Sigmoid colon (tissue), 7 donors: ENCODE results near the gene NPFFR1. TPM values are rescaled to one million over a fixed set of nuclear protein-coding genes. Genes with fewer than 3 reads are reported as not detected.

Source experiments
- DNase-seq: peaks from one replicate; pipeline ENCODE4 v3.0.0-alpha.2; 2019
- H3K27ac ChIP-seq, 4 donors: fragments of 200-600 bp; sonication (generic); one replicate each; pipeline ENCODE4 v1.5.1; 2016 to 2019; ENCODE audit warnings: mild to moderate bottlenecking in 1 of 4
- H3K27me3 ChIP-seq, 3 donors: fragments of 200-600 bp; sonication (generic); one replicate each; pipeline ENCODE4 v1.5.1; 2019; ENCODE audit warnings: mild to moderate bottlenecking in 1 of 3
- H3K36me3 ChIP-seq, 4 donors: fragments of 200-600 bp; sonication (generic); one replicate each; pipeline ENCODE4 v1.5.1; 2016 to 2019
- H3K4me1 ChIP-seq, 4 donors: fragments of 200-600 bp; sonication (generic); one replicate each; pipeline ENCODE4 v1.5.1; 2017 to 2019
- H3K4me3 ChIP-seq, 4 donors: fragments of 200-600 bp; sonication (generic); one replicate each; pipeline ENCODE4 v1.5.1; 2017 to 2019; ENCODE audit warnings: mild to moderate bottlenecking in 2 of 4, moderate library complexity in 1 of 4
- H3K9me3 ChIP-seq, 4 donors: fragments of 200-600 bp in 3 of 4; sonication (generic) in 3 of 4; one replicate each; pipeline versions ENCODE4 v1.5.1 to v1.6.1; 2013 to 2019
- EP300 ChIP-seq, 4 donors: sonication (generic); formaldehyde crosslinking; IDR thresholded peaks; one replicate each; pipeline ENCODE4 v1.6.1; 2017; ENCODE audit warnings: antibody characterized with exemption in 4 of 4
- POLR2A ChIP-seq, 2 donors: fragments of 450-650 bp; IDR thresholded peaks; one replicate each; pipeline ENCODE4 v1.6.1; 2016; ENCODE audit warnings: antibody characterized with exemption in 2 of 2, mild to moderate bottlenecking in 2 of 2, moderate library complexity in 2 of 2
- POLR2AphosphoS5 ChIP-seq, 4 donors: sonication (generic); formaldehyde crosslinking; IDR thresholded peaks; one replicate each; pipeline ENCODE4 v1.6.1; 2017; ENCODE audit warnings: antibody characterized with exemption in 4 of 4
- WGBS, 2 donors: extraction: QIAGEN DNeasy Blood & Tissue Kit; methylation state at CpG; one replicate each; pipeline ENCODE4 v1.1.7; 2013; 5-methylcytosine and 5-hydroxymethylcytosine counted together
- intact Hi-C: fragments of 100-400 bp; cut with DNase I; formaldehyde crosslinking; loops from one replicate; pipeline ENCODE4 v1.15.1; 2023
- polyA plus RNA-seq, 3 donors: library from polyadenylated mRNA; stranded (reverse); fragments of 200-250 nt; gene quantifications; one replicate each; pipeline ENCODE4 v1.2.3, GENCODE V29; 2013
- total RNA-seq, 4 donors: library from RNA; depleted of rRNA; stranded (reverse); fragments of >200 nt; gene quantifications; one replicate each; pipeline ENCODE4 v1.1.0, GENCODE V29; 2016
- TF ChIP-seq, protein P1 (sequence below), 4 experiments: fragments of 450-650 bp in 3 of 4; fragments of 200-600 bp in 1 of 4; IDR thresholded peaks; one replicate each; pipeline ENCODE4 v1.5.1; 2016 to 2019; ENCODE audit warnings: antibody characterized with exemption in 4 of 4, mild to moderate bottlenecking in 3 of 4, moderate library complexity in 2 of 4
- donor health status: healthy with polysubstance abuse.
- donor health status: Bipolar disorder and iron deficiency.
- donor health status: healthy.

NPFFR1 gene
- total and polyA plus RNA-seq, 7 donors: under 0.01 to 0.44 (median under 0.01) TPM; not detected in 4

GRCh38 chr10:70285476-70285831 is 1.6 kb upstream of the NPFFR1 start:
- H3K27ac ChIP-seq: no peak overlapping the region
- H3K4me1 ChIP-seq: peaks cover 0 to 11% (median 7%) of the 10 kb centered on the region in 4 donors
- intact Hi-C loops: no loop called here
- peaks cover 14 to 49% (median 36%) of the 10 kb centered on the region in 3 donors for H3K27me3 ChIP-seq
- TF ChIP-seq POLR2AphosphoS5 (IDR thresholded peaks at IDR 0.05): no peak
- no peaks in the 10 kb centered on the region for H3K36me3 ChIP-seq
- H3K9me3 ChIP-seq: peaks cover 0 to 2% (median 0%) of the 10 kb centered on the region in 4 donors
- DNase-seq: no peak
- H3K4me3 ChIP-seq: no peak overlapping the region
- 91 to 99% methylated on average over 2 of the region's 2 CpGs for WGBS, 2 donors

- WGBS, 2 donors: 67 to 69% methylated on average over 4 of the region's 4 CpGs
- TF ChIP-seq POLR2AphosphoS5 (IDR thresholded peaks at IDR 0.05): no peak
- no peak for TF ChIP-seq POLR2A (IDR thresholded peaks at IDR 0.05)
- TF ChIP-seq, protein P1, sequence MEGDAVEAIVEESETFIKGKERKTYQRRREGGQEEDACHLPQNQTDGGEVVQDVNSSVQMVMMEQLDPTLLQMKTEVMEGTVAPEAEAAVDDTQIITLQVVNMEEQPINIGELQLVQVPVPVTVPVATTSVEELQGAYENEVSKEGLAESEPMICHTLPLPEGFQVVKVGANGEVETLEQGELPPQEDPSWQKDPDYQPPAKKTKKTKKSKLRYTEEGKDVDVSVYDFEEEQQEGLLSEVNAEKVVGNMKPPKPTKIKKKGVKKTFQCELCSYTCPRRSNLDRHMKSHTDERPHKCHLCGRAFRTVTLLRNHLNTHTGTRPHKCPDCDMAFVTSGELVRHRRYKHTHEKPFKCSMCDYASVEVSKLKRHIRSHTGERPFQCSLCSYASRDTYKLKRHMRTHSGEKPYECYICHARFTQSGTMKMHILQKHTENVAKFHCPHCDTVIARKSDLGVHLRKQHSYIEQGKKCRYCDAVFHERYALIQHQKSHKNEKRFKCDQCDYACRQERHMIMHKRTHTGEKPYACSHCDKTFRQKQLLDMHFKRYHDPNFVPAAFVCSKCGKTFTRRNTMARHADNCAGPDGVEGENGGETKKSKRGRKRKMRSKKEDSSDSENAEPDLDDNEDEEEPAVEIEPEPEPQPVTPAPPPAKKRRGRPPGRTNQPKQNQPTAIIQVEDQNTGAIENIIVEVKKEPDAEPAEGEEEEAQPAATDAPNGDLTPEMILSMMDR (IDR thresholded peaks at IDR 0.05): no peak
- no peak for TF ChIP-seq EP300 (IDR thresholded peaks at IDR 0.05)
- no peak overlapping the region for H3K27ac ChIP-seq
- no peaks in the 10 kb centered on the region for H3K36me3 ChIP-seq
- intact Hi-C loops: no loop called here
- peak; percentile 18 for DNase-seq
- peaks cover 0 to 2% (median 0%) of the 10 kb centered on the region in 4 donors for H3K9me3 ChIP-seq
- no peak overlapping the region for H3K4me3 ChIP-seq
- peaks cover 14 to 49% (median 36%) of the 10 kb centered on the region in 3 donors for H3K27me3 ChIP-seq
- peaks cover 0 to 9% (median 7%) of the 10 kb centered on the region in 4 donors for H3K4me1 ChIP-seq
These were observed 1.0 kb upstream of the NPFFR1 start for GRCh38 chr10:70284542-70285475.

DNA sequence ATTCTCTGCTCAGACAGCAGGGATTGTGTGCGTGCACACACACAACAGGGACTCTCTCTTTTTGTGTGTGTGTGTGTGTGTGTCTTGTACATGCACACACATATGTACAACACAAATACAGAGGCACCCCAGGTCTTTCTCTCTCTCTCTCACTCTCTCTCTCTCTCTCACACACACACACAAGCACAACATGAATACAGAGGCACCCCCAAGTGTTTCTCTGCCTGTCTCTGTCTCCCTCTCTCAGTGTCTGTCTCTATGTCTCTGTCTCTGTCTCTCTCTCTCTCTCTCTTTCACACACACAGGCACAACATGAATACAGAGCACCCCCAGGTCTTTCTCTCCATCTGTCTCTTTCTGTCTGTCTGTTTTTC is 746 bp downstream of the NPFFR1 start:
- intact Hi-C loops: no loop called here
- no peak overlapping the region for H3K27ac ChIP-seq
- DNase-seq: no peak
- H3K27me3 ChIP-seq: peaks cover 14 to 49% (median 36%) of the 10 kb centered on the region in 3 donors
- H3K9me3 ChIP-seq: peaks cover 0 to 2% (median 0%) of the 10 kb centered on the region in 4 donors
- no peaks in the 10 kb centered on the region for H3K36me3 ChIP-seq
- no peak overlapping the region for H3K4me3 ChIP-seq
- TF ChIP-seq POLR2AphosphoS5 (IDR thresholded peaks at IDR 0.05) (no peak), EP300 (IDR thresholded peaks at IDR 0.05) (no peak), POLR2A (IDR thresholded peaks at IDR 0.05) (no peak)
- TF ChIP-seq, protein P1 (IDR thresholded peaks at IDR 0.05): no peak
- 70 to 74% methylated on average over 1 of the region's 1 CpG for WGBS, 2 donors
- peaks cover 0 to 9% (median 7%) of the 10 kb centered on the region in 4 donors for H3K4me1 ChIP-seq

- peaks cover 0 to 9% (median 7%) of the 10 kb centered on the region in 4 donors for H3K4me1 ChIP-seq
- H3K9me3 ChIP-seq: peaks cover 0 to 2% (median 0%) of the 10 kb centered on the region in 4 donors
- peaks cover 14 to 42% (median 36%) of the 10 kb centered on the region in 3 donors for H3K27me3 ChIP-seq
- no peak for DNase-seq
- no peak overlapping the region for H3K4me3 ChIP-seq
- intact Hi-C loops: no loop called here
- 80 to 87% methylated on average over 1 of the region's 1 CpG for WGBS, 2 donors
- no peaks in the 10 kb centered on the region for H3K36me3 ChIP-seq
- no peak overlapping the region for H3K27ac ChIP-seq
- TF ChIP-seq, protein P1 (IDR thresholded peaks at IDR 0.05): no peak
- no peak for TF ChIP-seq POLR2A (IDR thresholded peaks at IDR 0.05)
- TF ChIP-seq EP300 (IDR thresholded peaks at IDR 0.05): no peak
- no peak for TF ChIP-seq POLR2AphosphoS5 (IDR thresholded peaks at IDR 0.05)
These were observed 2.2 kb downstream of the NPFFR1 start for GRCh38 chr10:70281609-70282008.

DNA sequence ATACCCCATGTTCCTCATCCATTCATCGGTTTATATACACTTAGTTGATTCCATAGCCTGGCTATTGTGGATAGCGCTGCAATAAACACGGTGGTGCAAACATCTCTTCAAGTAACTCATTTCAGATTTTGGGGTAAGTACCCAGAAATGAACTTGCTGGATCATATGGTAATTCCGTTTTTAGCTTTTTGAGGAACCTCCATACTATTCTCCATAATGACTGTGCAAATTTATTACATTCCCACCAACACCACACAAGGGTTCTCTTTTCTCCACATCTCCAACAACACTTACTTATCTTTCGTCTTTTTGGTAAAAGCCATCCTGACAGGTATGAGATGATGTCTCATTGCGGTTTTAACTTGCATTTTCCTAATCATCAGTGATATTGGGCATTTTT is 3.7 kb downstream of the NPFFR1 start:
- intact Hi-C loops: no loop called here
- Histone ChIP-seq H3K27me3 (peaks cover 14 to 26% (median 22%) of the 10 kb centered on the region in 3 donors), H3K4me3 (no peak overlapping the region), H3K36me3 (no peaks in the 10 kb centered on the region), H3K27ac (no peak overlapping the region), H3K9me3 (peaks cover 0 to 3% (median under 1%) of the 10 kb centered on the region in 4 donors), H3K4me1 (peaks cover 0 to 9% (median 7%) of the 10 kb centered on the region in 4 donors)
- 79 to 89% methylated on average over 6 of the region's 6 CpGs for WGBS, 2 donors
- no peak for DNase-seq
- TF ChIP-seq EP300 (IDR thresholded peaks at IDR 0.05) (no peak), POLR2A (IDR thresholded peaks at IDR 0.05) (no peak), POLR2AphosphoS5 (IDR thresholded peaks at IDR 0.05) (no peak)
- TF ChIP-seq, protein P1 (IDR thresholded peaks at IDR 0.05): no peak
